SK-N-MC (cell line): ENCODE measurements around the gene TTC16.

Experiments
- EZH2 ChIP-seq: fragments of 200-600 bp; sonication (generic); IDR thresholded peaks from one replicate; pipeline ENCODE4 v1.6.1; 2017; ENCODE audit warnings: antibody characterized with exemption
- POLR2AphosphoS5 ChIP-seq: IDR thresholded peaks from 2 replicates; pipeline ENCODE4 v1.6.1; 2012; ENCODE audit warnings: mild to moderate bottlenecking, low read depth, low read length, borderline replicate concordance

GRCh38 chr9:127769929-127770582, 54.2 kb downstream of the TTC16 start:
- TF ChIP-seq EZH2 (no peak), POLR2AphosphoS5 (no peak)
